LoVo (cell line): ENCODE results near the gene ARHGAP8.

ENCODE experiments used
- DNase-seq: peaks from one replicate; pipeline ENCODE4 v3.0.0-alpha.2; 2016; ENCODE audit warnings: low spot score

Gene ARHGAP8

GRCh38 chr22:44862281-44862680, 109.9 kb downstream of the ARHGAP8 start:
- DNase-seq = no peak

GRCh38 chr22:44862981-44863860, 110.8 kb downstream of the ARHGAP8 start:
- DNase-seq = no peak

- no peak for DNase-seq
These were observed 113.0 kb downstream of the ARHGAP8 start for GRCh38 chr22:44865193-44866057.

GRCh38 chr22:44869196-44869595, 116.8 kb downstream of the ARHGAP8 start:
- no peak for DNase-seq

- DNase-seq = peak; percentile 36
These were observed 117.6 kb downstream of the ARHGAP8 start for GRCh38 chr22:44870021-44870420.

- DNase-seq = no peak
These were observed 119.4 kb downstream of the ARHGAP8 start for GRCh38 chr22:44871782-44872181.

GRCh38 chr22:44876921-44877320, 124.5 kb downstream of the ARHGAP8 start:
- DNase-seq = no peak

- DNase-seq = no peak
These were observed 126.3 kb downstream of the ARHGAP8 start for GRCh38 chr22:44878483-44879300.

- no peak for DNase-seq
These were observed 126.9 kb downstream of the ARHGAP8 start for GRCh38 chr22:44879301-44879680.

GRCh38 chr22:44880610-44881290, 128.4 kb downstream of the ARHGAP8 start:
- no peak for DNase-seq

- no peak for DNase-seq
These were observed 129.2 kb downstream of the ARHGAP8 start for GRCh38 chr22:44881624-44882023.

GRCh38 chr22:44882226-44882905, 130.0 kb downstream of the ARHGAP8 start:
- no peak for DNase-seq

- DNase-seq = no peak
These were observed 130.6 kb downstream of the ARHGAP8 start for GRCh38 chr22:44883011-44883421.

GRCh38 chr22:44884562-44884961, 132.2 kb downstream of the ARHGAP8 start:
- DNase-seq = no peak

GRCh38 chr22:44884968-44885805, 132.8 kb downstream of the ARHGAP8 start:
- DNase-seq = peak; percentile 18

- no peak for DNase-seq
These were observed 133.5 kb downstream of the ARHGAP8 start for GRCh38 chr22:44885806-44886360.

- DNase-seq = no peak
These were observed 135.6 kb downstream of the ARHGAP8 start for GRCh38 chr22:44887941-44888366.

- no peak for DNase-seq
These were observed 136.3 kb downstream of the ARHGAP8 start for GRCh38 chr22:44888491-44889254.
